GM21528 (cell line): ENCODE data around the gene SMAGP.
"Not testable (repeated sequence)": the region's sequence is repeated elsewhere in the genome, so short reads cannot be mapped to it uniquely, and the experiment has no call there.

Experiments
- ATAC-seq: cut with Tn5 transposase; IDR thresholded peaks from one replicate; pipeline ENCODE4 v1.9.1; 2021; ENCODE audit warnings: mild to moderate bottlenecking, moderate library complexity; ENCODE audit not compliant: unreplicated experiment, low FRiP score

The SMAGP gene

GRCh38 chr12:51270067-51270950 lies at the start of gene SMAGP:
Gene SMAGP (minus strand): TSS chr12:51270415. CDS start chr12:51269278, 1,137 bp downstream.
- ATAC-seq: peak; percentile 58

- no peak for ATAC-seq
Measured at GRCh38 chr12:51318846-51319599, 48.8 kb upstream of the SMAGP start.

GRCh38 chr12:51318057-51318806 lies 48.0 kb upstream of the SMAGP start:
- not testable (repeated sequence) for ATAC-seq

- no peak for ATAC-seq
Measured at GRCh38 chr12:51311389-51311788, 41.2 kb upstream of the SMAGP start.

GRCh38 chr12:51307655-51308593 lies 37.7 kb upstream of the SMAGP start:
- ATAC-seq: no peak

GRCh38 chr12:51306507-51306906 lies 36.3 kb upstream of the SMAGP start:
- ATAC-seq: no peak

- not testable (repeated sequence) for ATAC-seq
Measured at GRCh38 chr12:51300768-51301167, 30.6 kb upstream of the SMAGP start.

GRCh38 chr12:51295651-51296050 lies 25.4 kb upstream of the SMAGP start:
- no peak for ATAC-seq

- ATAC-seq: not testable (repeated sequence)
Measured at GRCh38 chr12:51294097-51294496, 23.9 kb upstream of the SMAGP start.

- no peak for ATAC-seq
Measured at GRCh38 chr12:51293696-51294095, 23.5 kb upstream of the SMAGP start.

- not testable (repeated sequence) for ATAC-seq
Measured at GRCh38 chr12:51291603-51292513, 21.6 kb upstream of the SMAGP start.

GRCh38 chr12:51285843-51286242 lies 15.6 kb upstream of the SMAGP start:
- no peak for ATAC-seq

- no peak for ATAC-seq
Measured at GRCh38 chr12:51281202-51281924, 11.1 kb upstream of the SMAGP start.

- ATAC-seq: no peak
Measured at GRCh38 chr12:51275088-51275487, 4.9 kb upstream of the SMAGP start.

GRCh38 chr12:51272810-51273209 lies 2.6 kb upstream of the SMAGP start:
- ATAC-seq: not testable (repeated sequence)

- ATAC-seq: no peak
Measured at GRCh38 chr12:51270951-51271518, 820 bp upstream of the SMAGP start.

GRCh38 chr12:51269174-51270066 lies 795 bp downstream of the SMAGP start:
- peak; percentile 28 for ATAC-seq
